Measurements from ENCODE around the gene CENPB.
A peak's percentile ranks its signal among the peaks of the same experiment; 100 is the strongest.

DNA sequence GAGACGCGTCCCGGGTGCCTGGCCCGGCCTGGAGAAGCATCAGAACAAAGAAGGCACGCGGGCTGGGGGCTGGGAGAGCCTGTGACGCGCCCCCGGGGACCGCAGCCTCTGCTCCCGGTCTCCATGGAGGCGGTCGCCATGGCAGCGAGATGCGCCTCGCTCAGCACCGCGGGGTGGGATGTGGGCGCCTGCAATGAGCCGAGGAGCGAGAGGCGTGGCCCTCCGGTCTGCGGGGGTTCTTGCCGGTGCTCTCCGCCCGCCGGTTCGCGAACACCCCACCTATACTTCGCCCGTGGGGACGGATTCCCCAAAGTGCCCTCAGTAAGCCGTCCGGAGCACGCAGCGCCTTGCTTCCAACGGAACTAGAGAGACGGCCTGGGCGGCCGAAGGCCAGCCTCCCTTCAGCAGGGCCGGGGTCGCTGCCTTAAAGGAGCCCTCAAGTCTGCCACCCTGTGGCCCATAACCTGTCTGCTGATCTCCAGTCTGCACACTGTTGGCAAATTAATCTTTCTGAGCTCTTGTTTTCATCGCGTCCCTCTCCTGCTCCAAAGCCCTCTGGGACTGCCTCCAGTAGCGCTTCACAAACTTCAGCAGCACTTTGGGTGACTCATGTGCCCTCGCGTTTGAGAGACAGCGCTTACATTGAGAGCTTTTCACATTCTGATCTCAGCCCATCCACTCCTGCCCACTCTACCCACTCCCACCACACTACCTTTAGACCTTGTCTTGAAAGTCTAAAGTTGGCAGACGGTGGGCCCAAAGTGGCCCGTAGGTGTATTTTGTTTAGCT is 18.0 kb downstream of the CENPB start:
- TF ChIP-seq, protein P1, sequence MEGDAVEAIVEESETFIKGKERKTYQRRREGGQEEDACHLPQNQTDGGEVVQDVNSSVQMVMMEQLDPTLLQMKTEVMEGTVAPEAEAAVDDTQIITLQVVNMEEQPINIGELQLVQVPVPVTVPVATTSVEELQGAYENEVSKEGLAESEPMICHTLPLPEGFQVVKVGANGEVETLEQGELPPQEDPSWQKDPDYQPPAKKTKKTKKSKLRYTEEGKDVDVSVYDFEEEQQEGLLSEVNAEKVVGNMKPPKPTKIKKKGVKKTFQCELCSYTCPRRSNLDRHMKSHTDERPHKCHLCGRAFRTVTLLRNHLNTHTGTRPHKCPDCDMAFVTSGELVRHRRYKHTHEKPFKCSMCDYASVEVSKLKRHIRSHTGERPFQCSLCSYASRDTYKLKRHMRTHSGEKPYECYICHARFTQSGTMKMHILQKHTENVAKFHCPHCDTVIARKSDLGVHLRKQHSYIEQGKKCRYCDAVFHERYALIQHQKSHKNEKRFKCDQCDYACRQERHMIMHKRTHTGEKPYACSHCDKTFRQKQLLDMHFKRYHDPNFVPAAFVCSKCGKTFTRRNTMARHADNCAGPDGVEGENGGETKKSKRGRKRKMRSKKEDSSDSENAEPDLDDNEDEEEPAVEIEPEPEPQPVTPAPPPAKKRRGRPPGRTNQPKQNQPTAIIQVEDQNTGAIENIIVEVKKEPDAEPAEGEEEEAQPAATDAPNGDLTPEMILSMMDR (IDR thresholded peaks at IDR 0.05): peak; percentile 25 to 57 (median 55)
- TF ChIP-seq POLR2A (IDR thresholded peaks at IDR 0.05): no peak

Measured in esophagus squamous epithelium (tissue), 4 donors.